Measurements from ENCODE around the gene FBXO7.

DNA sequence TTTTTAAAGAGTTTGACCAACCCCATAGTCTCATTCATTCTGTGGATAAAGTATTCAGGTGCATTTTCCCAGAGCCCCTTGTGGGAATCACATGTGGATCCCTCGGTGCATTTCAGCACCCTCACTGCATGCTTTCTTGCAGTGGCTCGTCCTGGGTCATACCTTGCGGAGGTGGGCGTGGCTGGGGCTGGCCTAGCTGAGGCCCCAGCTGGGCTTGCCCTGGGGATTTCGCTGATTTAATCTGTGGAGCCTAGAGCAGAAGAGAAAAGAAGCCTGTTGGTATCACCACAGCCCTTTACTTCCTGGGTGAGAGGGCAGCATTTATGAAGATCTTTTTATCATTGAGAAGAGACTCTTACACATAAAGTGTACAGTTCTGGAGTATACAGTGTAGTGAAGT, 53.1 kb downstream of the FBXO7 start:
- TF ChIP-seq POLR2A (IDR thresholded peaks at IDR 0.05; ENCODE audit: low read length) (no peak), GATA1 (IDR thresholded peaks at IDR 0.05; ENCODE audit: low read depth, low read length) (no peak)

All from erythroblast (primary cell).